GM18858 (cell line): ENCODE results near the gene EXOC4.

Experiments
- ATAC-seq: cut with Tn5 transposase; IDR thresholded peaks from one replicate; pipeline ENCODE4 v1.9.1; 2021; ENCODE audit not compliant: unreplicated experiment

Gene EXOC4

GRCh38 chr7:133912916-133913697, 660.2 kb downstream of the EXOC4 start:
- ATAC-seq = no peak

- ATAC-seq = no peak
Observed at GRCh38 chr7:133916621-133917020, 663.7 kb downstream of the EXOC4 start.

GRCh38 chr7:133919810-133920209, 666.9 kb downstream of the EXOC4 start:
- no peak for ATAC-seq

- no peak for ATAC-seq
Observed at GRCh38 chr7:133921635-133922182, 668.8 kb downstream of the EXOC4 start.

DNA sequence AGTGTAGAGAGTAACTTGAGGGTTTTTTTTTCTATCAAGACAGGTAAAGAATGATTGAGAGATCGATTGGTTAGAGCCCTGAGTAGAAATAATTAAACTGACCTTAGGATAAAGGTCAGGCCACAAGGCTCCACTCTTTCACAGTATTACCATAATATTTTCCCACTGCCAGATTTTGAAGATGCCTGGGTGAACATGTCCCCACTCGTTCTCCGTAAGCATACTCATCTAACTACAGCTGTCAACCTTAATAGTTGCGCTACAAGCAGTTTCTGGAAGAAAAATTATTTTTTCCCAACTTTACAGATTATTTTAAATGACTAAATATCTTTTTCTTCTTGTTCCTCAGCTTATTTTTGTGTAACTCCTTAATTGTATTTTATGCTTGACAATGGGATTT, 671.1 kb downstream of the EXOC4 start:
- ATAC-seq = no peak

GRCh38 chr7:133931053-133931452, 678.2 kb downstream of the EXOC4 start:
- ATAC-seq = no peak

GRCh38 chr7:133932591-133932990, 679.7 kb downstream of the EXOC4 start:
- no peak for ATAC-seq

DNA sequence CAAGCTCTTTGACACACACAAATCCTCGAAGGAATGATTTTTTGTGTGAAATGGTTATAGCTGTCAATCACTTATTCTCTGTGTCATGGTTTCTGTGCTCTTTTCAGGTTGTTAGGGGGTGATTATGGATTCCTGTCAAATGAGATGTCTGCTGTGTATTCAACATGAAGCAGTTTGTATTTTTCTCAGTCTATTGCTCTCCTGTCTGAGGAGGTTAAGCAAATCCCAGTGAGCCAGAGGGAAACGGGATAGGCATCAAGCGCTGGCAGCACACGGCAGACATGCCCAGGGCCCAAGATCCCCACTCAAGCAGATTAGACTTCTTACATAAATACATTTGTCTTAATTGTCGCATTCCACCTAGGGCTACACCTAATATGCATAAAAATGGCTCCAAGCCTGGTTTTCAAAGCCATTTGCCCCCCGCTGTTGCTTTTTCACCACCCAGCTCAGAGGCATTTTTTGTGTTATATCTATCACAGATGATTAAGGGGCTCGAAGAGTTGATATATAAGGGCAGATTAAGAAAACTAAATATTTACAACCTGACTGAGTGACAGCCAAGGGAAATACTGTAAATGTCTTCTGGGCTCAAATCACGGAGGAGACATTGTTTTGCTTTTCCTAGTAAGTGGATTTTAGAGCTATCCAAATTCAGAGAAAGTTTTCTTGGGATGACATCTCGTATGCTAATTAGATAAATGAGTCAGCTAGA, 681.5 kb downstream of the EXOC4 start:
- no peak for ATAC-seq

- ATAC-seq = no peak
Observed at GRCh38 chr7:133934977-133935330, 682.1 kb downstream of the EXOC4 start.

DNA sequence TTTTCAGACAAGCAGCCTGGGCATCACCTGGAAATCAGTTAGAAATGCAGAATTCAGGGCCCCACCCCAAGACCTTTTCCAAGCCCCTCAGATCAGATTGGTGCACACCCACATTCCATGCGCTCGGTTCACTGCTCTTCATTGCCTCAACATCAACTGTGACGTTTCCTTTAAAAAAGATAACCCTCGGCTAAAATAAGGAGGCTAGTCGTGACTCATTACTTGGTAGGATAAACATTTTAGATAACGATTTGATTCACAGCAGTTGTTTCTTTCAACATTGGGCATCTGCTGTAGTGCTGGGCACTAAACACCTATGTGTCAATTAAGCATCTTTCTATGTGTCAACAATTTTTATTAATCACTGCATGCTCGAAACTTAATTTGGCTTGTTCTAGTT, 683.2 kb downstream of the EXOC4 start:
- no peak for ATAC-seq

DNA sequence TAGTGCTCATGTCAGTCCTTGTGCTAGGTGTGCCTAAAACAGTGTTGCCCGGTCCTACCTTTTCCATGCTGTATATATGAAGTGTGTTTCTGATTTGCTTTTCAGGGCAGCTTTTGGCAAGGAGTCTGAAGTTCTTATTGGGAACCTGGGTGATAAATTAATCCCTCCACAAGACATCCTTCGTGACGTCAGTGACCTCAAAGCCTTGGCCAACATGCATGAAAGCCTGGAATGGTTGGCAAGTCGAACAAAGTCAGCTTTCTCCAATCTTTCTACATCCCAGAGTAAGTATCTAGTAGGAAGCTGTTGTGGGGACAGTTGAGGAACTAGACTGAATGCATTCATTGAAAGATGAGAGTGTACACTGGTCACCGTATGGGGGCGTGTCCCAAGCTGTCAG, 684.9 kb downstream of the EXOC4 start:
- no peak for ATAC-seq

DNA sequence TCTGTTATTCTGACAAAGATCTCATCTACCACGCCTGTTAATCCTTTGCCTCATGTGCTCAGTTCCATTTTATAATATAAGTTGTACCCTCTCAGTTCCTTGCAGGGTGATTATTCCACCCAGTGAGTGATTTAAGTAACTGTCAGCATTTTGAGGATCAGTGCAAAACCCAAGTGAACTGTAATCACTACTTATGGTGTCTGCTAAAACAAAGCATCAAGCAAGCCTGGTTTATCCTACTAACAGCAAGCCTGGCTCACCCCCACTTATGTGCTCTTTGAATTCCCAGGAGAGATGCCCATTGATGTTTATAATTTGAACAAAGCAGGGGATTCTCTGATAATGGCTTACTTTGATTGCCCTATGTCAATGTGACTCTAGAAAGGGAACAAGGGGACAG, 687.5 kb downstream of the EXOC4 start:
- ATAC-seq = no peak

GRCh38 chr7:133941496-133941895, 688.6 kb downstream of the EXOC4 start:
- no peak for ATAC-seq

DNA sequence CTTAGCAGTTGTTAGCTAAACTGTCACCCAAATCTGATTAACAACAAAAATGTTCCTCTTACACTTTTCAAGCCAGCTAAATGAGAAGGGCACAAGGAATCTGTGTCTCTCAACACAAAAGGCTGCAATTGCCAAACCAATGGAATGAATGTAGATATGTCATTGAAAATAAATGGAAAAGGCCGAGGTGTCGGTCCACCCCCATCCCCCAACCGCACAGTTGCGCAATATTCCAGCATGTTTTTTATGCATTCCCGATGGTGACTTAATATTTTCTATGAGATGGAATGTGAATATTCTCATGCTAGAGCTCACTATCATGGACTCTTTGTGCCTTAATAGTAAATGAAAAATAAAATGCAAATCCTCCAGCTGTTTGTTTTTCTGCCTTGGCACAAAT, 692.6 kb downstream of the EXOC4 start:
- no peak for ATAC-seq

- ATAC-seq = no peak
Observed at GRCh38 chr7:133947458-133948254, 694.8 kb downstream of the EXOC4 start.

- no peak for ATAC-seq
Observed at GRCh38 chr7:133948588-133948987, 695.7 kb downstream of the EXOC4 start.

- ATAC-seq = no peak
Observed at GRCh38 chr7:133950855-133951254, 698.0 kb downstream of the EXOC4 start.

DNA sequence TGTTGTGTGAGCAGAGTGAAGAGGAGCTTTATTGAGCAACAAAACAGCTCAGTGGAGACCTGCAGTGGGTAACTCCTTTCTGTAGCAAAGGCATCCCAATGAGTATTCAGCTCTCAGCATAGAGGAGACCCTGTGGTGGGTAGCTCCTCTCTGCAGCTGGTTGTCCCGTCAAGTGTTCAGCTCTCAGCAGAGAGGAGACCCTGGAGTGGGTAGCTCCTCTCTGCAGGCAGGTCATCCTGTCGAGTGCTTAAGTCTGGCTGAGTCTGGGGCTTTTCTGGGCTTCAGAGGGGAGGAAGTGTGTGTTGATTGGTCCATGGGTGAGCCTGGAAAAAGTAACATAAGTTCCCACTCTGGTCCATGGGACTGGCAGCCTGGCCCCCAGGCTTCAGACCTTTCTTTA, 702.3 kb downstream of the EXOC4 start:
- no peak for ATAC-seq

- ATAC-seq = no peak
Observed at GRCh38 chr7:133957845-133958244, 705.0 kb downstream of the EXOC4 start.

DNA sequence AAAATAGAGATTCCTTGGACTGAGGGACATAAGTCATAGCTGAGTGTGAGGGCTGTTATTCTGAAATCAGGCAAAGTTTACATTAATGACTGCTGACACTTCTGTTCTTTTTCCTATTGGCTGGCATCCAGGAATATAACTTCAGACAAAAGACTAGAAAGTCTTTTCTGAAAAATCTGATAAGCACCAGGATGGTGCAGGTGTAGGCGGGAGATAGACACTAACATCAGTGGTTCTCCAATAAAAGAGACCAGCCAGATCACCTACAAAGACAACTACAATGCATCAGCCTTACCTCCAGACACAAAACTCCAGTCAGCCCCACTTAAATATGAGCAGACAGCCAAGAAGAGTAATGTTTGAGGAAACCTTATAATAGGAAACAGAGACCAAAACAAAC, 705.9 kb downstream of the EXOC4 start:
- no peak for ATAC-seq

- ATAC-seq = no peak
Observed at GRCh38 chr7:133959505-133959904, 706.6 kb downstream of the EXOC4 start.

DNA sequence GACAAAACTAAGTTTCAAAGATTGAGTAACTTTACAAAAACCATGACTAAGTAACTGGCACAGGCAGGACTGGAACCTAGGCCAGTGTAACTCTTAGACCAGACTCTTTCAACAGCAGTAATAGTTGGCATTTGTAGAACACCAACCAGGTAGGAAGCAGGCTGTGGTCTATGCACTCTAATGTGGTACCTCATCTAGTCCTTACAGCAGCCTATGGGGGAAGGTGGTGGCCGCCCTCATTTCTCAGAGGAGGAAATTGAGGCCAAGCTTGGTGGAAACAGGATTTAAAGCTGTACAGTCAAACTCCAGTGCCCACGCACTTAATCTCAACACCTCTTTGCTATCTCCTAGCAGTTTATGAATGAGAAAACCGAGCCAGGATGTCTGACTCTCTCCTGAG, 708.8 kb downstream of the EXOC4 start:
- no peak for ATAC-seq
